NT2/D1 (cell line): ENCODE data around the gene LRRC40.

ENCODE experiments used
- DNase-seq: peaks from one replicate; pipeline ENCODE4 v3.0.0-alpha.2; 2011; ENCODE audit warnings: low read depth, low spot score
- H3K27me3 ChIP-seq: 2 replicates; pipeline ENCODE4 v1.6.0; 2011; ENCODE audit warnings: mild to moderate bottlenecking; ENCODE audit not compliant: insufficient read length, insufficient read depth
- H3K36me3 ChIP-seq: 2 replicates; pipeline ENCODE4 v1.6.1; 2011; ENCODE audit warnings: mild to moderate bottlenecking, low read length, mixed read lengths; ENCODE audit not compliant: insufficient read depth, insufficient read length
- H3K4me1 ChIP-seq: 2 replicates; pipeline ENCODE4 v1.5.1; 2011; ENCODE audit not compliant: insufficient read depth, insufficient read length
- H3K4me3 ChIP-seq: 2 replicates; pipeline ENCODE4 v1.5.1; 2011; ENCODE audit warnings: low read depth; ENCODE audit not compliant: insufficient read length
- H3K9ac ChIP-seq: 2 replicates; pipeline ENCODE4 v1.6.0; 2011; ENCODE audit warnings: low read depth; ENCODE audit not compliant: insufficient read length
- H3K9me3 ChIP-seq: 2 replicates; pipeline ENCODE4 v1.5.1; 2011; ENCODE audit warnings: mild to moderate bottlenecking, low read length; ENCODE audit not compliant: insufficient read depth
- SUZ12 ChIP-seq: IDR thresholded peaks from 2 replicates; pipeline ENCODE4 v1.6.1; 2011; ENCODE audit not compliant: insufficient read length, insufficient read depth; ENCODE audit errors: extremely low read depth
- YY1 ChIP-seq: IDR thresholded peaks from 2 replicates; pipeline ENCODE4 v1.6.1; 2011; ENCODE audit not compliant: insufficient read length, insufficient read depth
- ZNF274 ChIP-seq: IDR thresholded peaks from 2 replicates; pipeline ENCODE4 v1.6.1; 2011; ENCODE audit warnings: mild to moderate bottlenecking, low read depth, low read length

Gene LRRC40

DNA sequence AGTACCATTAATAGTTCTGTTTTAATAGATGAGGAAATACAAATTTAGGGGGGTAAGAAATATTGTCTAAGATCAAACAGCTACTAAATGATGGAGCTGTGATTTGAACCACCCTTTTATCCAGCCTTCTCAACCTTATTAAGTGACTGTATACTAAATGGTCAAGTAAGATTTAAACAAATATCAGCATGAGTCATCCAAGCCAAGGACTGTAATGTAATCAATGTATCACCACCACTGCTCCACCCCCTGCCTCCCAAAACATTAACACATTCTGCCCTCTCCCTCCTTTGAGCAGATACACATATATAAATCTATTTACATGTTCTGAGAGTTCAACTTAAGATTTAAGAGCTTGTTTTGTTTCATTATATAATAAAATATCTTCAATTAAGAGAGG lies 58.9 kb downstream of the LRRC40 start:
- no peak overlapping the region for H3K4me3 ChIP-seq
- no peak for DNase-seq
- no peaks in the 10 kb centered on the region for H3K9me3 ChIP-seq
- no peaks in the 10 kb centered on the region for H3K4me1 ChIP-seq
- H3K36me3 ChIP-seq = peaks cover 52% of the 10 kb centered on the region
- no peaks in the 10 kb centered on the region for H3K27me3 ChIP-seq
- no peak overlapping the region for H3K9ac ChIP-seq
- TF ChIP-seq YY1 (no peak), SUZ12 (no peak), ZNF274 (no peak)

DNA sequence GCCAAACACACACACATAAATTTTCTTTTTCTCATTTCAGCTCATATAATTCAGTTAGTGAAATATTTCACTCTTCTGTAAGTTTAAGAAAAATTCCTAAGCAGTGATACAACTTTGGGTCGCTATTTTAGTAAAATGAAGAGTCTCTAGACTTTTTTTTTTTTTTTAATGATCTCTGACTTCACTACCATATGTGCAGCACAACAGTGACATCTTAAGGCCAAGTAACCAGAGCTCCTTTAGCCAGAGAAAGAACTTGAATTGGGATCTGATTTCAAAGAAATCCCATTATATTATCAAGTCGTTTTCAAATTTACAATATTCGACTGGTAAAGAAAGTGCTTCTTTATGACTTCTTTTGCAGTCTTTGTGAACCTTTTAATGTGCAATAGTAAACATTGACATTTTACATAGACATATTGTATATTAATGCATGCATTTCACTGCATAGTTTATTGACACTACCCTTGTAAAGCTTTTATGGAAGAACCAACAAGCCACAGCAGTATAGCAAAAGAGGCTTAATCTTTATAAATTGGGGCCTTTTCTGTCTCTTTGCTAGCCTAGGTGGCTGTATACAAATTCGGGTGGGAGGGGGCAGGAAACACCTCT lies 62.2 kb downstream of the LRRC40 start:
- peaks cover 33% of the 10 kb centered on the region for H3K36me3 ChIP-seq
- no peak overlapping the region for H3K4me3 ChIP-seq
- H3K27me3 ChIP-seq = no peaks in the 10 kb centered on the region
- H3K9ac ChIP-seq = no peak overlapping the region
- H3K9me3 ChIP-seq = no peaks in the 10 kb centered on the region
- TF ChIP-seq SUZ12 (no peak), YY1 (no peak), ZNF274 (no peak)
- DNase-seq = no peak
- no peaks in the 10 kb centered on the region for H3K4me1 ChIP-seq

- no peak for TF ChIP-seq YY1
- TF ChIP-seq ZNF274 = no peak
- no peak for TF ChIP-seq SUZ12
- Histone ChIP-seq H3K9me3 (no peaks in the 10 kb centered on the region), H3K4me1 (no peaks in the 10 kb centered on the region), H3K4me3 (no peak overlapping the region), H3K36me3 (peaks cover 23% of the 10 kb centered on the region), H3K27me3 (no peaks in the 10 kb centered on the region), H3K9ac (no peak overlapping the region)
- DNase-seq = no peak
Measured at GRCh38 chr1:70142075-70142474, 63.3 kb downstream of the LRRC40 start.

DNA sequence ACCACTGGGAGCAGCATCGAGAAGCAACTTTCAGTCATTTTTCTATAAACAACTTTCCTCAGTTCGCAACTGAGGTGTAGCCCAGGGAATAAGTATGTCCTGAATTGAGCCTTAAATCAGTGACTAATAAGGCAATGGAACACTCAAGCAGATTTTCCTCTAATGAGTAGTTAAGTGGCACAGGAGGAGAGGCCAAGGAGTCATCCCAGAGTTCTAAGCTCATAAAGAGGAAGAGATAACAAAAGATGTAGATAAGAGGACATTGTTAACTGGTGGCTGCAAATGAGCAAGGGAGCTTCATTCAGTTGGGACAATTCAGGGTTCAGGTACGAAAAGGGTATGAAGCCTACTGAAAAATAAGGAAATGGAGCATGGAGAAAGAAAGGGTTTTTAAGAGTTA lies 64.5 kb downstream of the LRRC40 start:
- DNase-seq = no peak
- Histone ChIP-seq H3K27me3 (no peaks in the 10 kb centered on the region), H3K36me3 (peaks cover 13% of the 10 kb centered on the region)

DNA sequence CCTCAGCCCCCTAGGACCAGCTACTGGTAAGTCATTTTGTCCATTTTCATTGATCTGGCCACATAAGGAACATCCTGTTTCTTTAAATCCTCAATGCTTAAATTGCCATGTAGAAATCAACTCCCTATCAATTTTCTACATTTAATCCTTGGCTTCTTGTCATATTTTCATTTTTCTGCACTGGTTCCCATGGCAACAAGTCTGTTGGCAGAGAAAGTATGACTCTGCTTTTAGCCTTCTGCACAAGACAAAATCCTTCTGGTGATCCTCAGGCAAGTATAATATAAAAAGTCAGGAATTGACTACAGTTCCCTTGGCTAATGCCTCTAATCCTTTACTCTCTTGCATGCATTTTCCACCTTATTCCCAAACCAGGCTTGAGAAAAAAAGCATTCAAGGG lies 65.0 kb downstream of the LRRC40 start:
- TF ChIP-seq ZNF274 (no peak), YY1 (no peak)
- H3K27me3 ChIP-seq = no peaks in the 10 kb centered on the region
- no peak overlapping the region for H3K9ac ChIP-seq
- H3K9me3 ChIP-seq = no peaks in the 10 kb centered on the region
- H3K36me3 ChIP-seq = peaks cover 13% of the 10 kb centered on the region
- DNase-seq = no peak
- H3K4me3 ChIP-seq = no peak overlapping the region
- no peaks in the 10 kb centered on the region for H3K4me1 ChIP-seq

More for the DNA sequence above, 64.5 kb downstream of the LRRC40 start:
- TF ChIP-seq ZNF274 (no peak), YY1 (no peak), SUZ12 (no peak)
- Histone ChIP-seq H3K9me3 (no peaks in the 10 kb centered on the region), H3K9ac (no peak overlapping the region), H3K4me3 (no peak overlapping the region), H3K4me1 (no peaks in the 10 kb centered on the region)

DNA sequence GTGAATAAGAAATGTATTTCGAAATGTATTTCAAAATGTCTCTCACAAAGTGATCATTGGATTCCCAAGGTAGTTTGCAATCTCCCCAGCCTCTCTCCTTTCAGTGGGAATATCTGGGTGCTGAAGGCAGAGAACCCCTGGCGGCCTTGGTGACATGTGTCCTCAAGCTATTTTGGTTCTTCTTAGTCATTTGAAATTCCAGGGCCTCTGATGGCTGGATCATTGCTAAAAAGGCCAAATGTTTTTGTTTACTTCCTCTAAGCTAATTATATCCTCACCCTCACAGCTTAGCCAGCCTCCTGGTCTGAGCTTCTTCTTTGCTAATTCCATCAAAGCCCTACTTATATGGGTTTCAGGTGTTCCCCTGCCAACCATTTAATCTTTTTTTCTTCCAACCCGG lies 71.2 kb downstream of the LRRC40 start:
- no peaks in the 10 kb centered on the region for H3K4me1 ChIP-seq
- no peaks in the 10 kb centered on the region for H3K36me3 ChIP-seq
- no peak for DNase-seq
- H3K9me3 ChIP-seq = no peaks in the 10 kb centered on the region
- TF ChIP-seq ZNF274 = no peak
- H3K9ac ChIP-seq = no peak overlapping the region
- no peak overlapping the region for H3K4me3 ChIP-seq
- H3K27me3 ChIP-seq = no peaks in the 10 kb centered on the region

DNA sequence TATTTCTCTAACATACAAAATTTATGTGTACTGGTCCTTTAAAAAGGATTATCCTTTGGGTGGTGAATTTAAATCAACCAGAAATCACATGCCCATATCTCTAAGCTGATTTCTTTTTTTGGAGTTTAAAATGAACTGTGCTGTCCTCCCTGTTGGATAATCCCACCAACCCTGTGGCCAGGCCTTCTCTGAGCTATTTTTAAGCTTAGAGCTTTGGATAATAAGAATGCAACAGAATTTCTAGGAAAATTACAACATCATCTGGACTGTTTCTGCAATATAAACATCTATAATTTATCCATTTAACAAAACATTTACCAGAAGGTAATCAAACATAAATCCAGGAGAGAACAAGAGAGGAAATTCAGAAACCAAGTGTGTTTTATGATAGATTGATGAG lies 88.3 kb downstream of the LRRC40 start:
- Histone ChIP-seq H3K9me3 (no peaks in the 10 kb centered on the region), H3K36me3 (no peaks in the 10 kb centered on the region), H3K4me3 (no peak overlapping the region), H3K27me3 (no peaks in the 10 kb centered on the region), H3K9ac (no peak overlapping the region), H3K4me1 (no peaks in the 10 kb centered on the region)
- no peak for TF ChIP-seq YY1
- no peak for DNase-seq

DNA sequence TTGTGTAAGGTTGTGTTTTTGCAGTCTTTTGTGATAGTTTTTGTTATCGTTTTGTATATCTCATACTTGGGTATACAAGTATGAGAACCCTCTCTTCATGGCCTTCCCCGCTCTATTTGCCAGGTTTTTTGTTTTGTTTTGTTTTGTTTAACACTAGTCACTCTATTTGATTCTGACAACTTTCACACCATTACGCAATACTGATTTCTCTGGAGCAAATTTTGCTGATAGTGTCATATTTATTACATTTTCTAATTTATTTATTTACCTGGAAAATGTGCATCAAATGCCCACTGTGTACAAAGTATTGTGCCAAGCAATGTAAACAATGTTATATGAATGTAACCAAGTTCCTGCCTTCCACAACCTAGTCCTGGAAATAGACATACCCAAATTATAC lies 90.1 kb downstream of the LRRC40 start:
- no peak for DNase-seq
- Histone ChIP-seq H3K27me3 (no peaks in the 10 kb centered on the region), H3K4me1 (no peaks in the 10 kb centered on the region), H3K36me3 (no peaks in the 10 kb centered on the region), H3K9ac (no peak overlapping the region), H3K9me3 (no peaks in the 10 kb centered on the region), H3K4me3 (no peak overlapping the region)
- TF ChIP-seq ZNF274 (no peak), SUZ12 (no peak), YY1 (no peak)
